ENCODE results near the gene KDF1. TPM values are rescaled to one million over a fixed set of nuclear protein-coding genes. Genes with fewer than 3 reads are reported as not detected.

The KDF1 gene
- total and polyA plus RNA-seq, 2 of the 13 experiments (the other 11 are each of a cell fraction or from before 2014, with no cell fraction given): 1.9 to 4.9 TPM

DNA sequence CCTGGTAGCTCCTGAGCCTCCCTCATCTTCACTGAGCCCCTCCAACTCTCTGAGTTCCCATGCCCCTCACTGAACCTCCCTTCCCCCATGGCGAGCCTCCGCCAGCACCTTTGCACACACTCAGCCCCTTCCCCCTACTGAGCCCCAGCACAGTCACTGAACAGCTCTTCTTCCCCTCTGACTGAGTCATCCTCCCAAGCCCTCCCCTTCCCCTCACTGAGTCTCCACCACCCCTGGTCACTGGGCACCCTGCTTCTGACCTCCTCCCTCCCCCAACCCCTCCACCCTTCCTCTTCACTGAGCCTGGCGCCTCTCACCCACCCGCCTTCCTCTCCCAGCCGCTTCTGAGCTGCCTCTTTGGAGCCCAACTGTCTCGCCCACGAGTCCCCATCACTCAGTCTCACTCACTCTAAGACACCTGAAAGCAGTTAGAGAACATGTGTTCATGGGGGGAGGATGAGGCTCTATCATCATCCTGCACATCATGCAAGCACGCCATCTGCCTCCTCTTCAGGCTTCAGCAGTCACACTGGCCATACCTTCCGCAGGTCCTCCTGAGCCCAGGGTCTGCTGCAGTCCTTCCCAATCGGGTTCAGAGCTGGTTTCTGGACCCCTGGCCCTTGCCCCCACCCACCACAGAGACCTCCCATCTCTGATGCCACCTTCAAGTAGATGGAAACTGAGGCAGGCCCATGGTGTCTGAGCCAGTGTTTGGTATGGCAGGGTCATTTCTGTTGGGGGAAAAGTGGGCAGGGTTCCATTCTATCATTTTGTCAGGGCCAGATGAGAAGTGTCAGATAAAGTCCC lies 31.2 kb upstream of the KDF1 start (continued):
- TF ChIP-seq KLF16 (CRISPR knock-in tag; IDR thresholded peaks at IDR 0.05) (peak in 1 of 2 experiments; percentile 73; a peak in 1 of 4 replicates), CREB1 (IDR thresholded peaks at IDR 0.05) (peak; percentile 45; the same call in 1 of the 2 replicates), CREB1 (CRISPR knock-in tag; IDR thresholded peaks at IDR 0.05) (peak; percentile 22; the same call in 1 of the 2 replicates), SYNCRIP (IDR thresholded peaks at IDR 0.05; ENCODE audit: insufficient read depth, low read depth, low read length) (no peak), GABPB1 (CRISPR knock-in tag; IDR thresholded peaks at IDR 0.05) (peak; percentile 49), ZNF205 (CRISPR knock-in tag; IDR thresholded peaks at IDR 0.05) (no peak), ZFP62 (CRISPR knock-in tag; IDR thresholded peaks at IDR 0.05) (no peak), ZFP82 (CRISPR knock-in tag; IDR thresholded peaks at IDR 0.05; ENCODE audit: borderline replicate concordance) (0 out of 2 replicates have a peak, but pooled peaks have one; percentile 61), KDM3A (CRISPR knock-in tag; IDR thresholded peaks at IDR 0.05; ENCODE audit: low read depth) (no peak), ZNF713 (CRISPR knock-in tag; IDR thresholded peaks at IDR 0.05) (no peak), ZNF709 (CRISPR knock-in tag; IDR thresholded peaks at IDR 0.05) (0 out of 2 replicates have a peak, but pooled peaks have one; percentile 29), ZNF644 (CRISPR knock-in tag; IDR thresholded peaks at IDR 0.05; ENCODE audit: low read depth) (peak; percentile 12; the same call in 1 of the 2 replicates), ZNF737 (CRISPR knock-in tag; IDR thresholded peaks at IDR 0.05; ENCODE audit: borderline replicate concordance) (no peak), PAF1 (CRISPR knock-in tag; IDR thresholded peaks at IDR 0.05) (no peak), ZNF790 (CRISPR knock-in tag; IDR thresholded peaks at IDR 0.05; ENCODE audit: borderline replicate concordance) (no peak), FLYWCH1 (CRISPR knock-in tag; IDR thresholded peaks at IDR 0.05) (no peak), ZNF660 (CRISPR knock-in tag; IDR thresholded peaks at IDR 0.05; ENCODE audit: borderline replicate concordance, low read depth) (no peak), NR2F6 (IDR thresholded peaks at IDR 0.05) (peak; percentile 62; the same call in 1 of the 2 replicates), NR2F6 (CRISPR knock-in tag; IDR thresholded peaks at IDR 0.05) (peak; percentile 72; the same call in 1 of the 2 replicates), LCORL (IDR thresholded peaks at IDR 0.05) (no peak), LCORL (CRISPR knock-in tag; IDR thresholded peaks at IDR 0.05) (no peak), KLF12 (CRISPR knock-in tag; IDR thresholded peaks at IDR 0.05; ENCODE audit: borderline replicate concordance) (no peak), RBM22 (optimal IDR thresholded peaks at IDR 0.05; ENCODE audit: low read length) (no peak), ZNF225 (CRISPR knock-in tag; IDR thresholded peaks at IDR 0.05) (0 out of 2 replicates have a peak, but pooled peaks have one; percentile 34), ZSCAN31 (CRISPR knock-in tag; IDR thresholded peaks at IDR 0.05; ENCODE audit: low read depth) (0 out of 2 replicates have a peak, but pooled peaks have one; percentile 28), KDM6A (CRISPR knock-in tag; IDR thresholded peaks at IDR 0.05; ENCODE audit: low read depth) (peak; percentile 70)
- TF ChIP-seq, protein P1, sequence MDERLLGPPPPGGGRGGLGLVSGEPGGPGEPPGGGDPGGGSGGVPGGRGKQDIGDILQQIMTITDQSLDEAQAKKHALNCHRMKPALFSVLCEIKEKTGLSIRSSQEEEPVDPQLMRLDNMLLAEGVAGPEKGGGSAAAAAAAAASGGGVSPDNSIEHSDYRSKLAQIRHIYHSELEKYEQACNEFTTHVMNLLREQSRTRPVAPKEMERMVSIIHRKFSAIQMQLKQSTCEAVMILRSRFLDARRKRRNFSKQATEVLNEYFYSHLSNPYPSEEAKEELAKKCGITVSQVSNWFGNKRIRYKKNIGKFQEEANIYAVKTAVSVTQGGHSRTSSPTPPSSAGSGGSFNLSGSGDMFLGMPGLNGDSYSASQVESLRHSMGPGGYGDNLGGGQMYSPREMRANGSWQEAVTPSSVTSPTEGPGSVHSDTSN (CRISPR knock-in tag; IDR thresholded peaks at IDR 0.05): 0 out of 2 replicates have a peak, but pooled peaks have one; percentile 10
- TF ChIP-seq, protein P2, sequence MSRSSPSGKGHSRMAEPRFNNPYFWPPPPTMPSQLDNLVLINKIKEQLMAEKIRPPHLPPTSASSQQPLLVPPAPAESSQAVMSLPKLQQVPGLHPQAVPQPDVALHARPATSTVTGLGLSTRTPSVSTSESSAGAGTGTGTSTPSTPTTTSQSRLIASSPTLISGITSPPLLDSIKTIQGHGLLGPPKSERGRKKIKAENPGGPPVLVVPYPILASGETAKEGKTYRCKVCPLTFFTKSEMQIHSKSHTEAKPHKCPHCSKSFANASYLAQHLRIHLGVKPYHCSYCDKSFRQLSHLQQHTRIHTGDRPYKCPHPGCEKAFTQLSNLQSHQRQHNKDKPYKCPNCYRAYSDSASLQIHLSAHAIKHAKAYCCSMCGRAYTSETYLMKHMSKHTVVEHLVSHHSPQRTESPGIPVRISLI (CRISPR knock-in tag; IDR thresholded peaks at IDR 0.05; ENCODE audit: borderline replicate concordance): peak; percentile 65
- TF ChIP-seq, protein P3, sequence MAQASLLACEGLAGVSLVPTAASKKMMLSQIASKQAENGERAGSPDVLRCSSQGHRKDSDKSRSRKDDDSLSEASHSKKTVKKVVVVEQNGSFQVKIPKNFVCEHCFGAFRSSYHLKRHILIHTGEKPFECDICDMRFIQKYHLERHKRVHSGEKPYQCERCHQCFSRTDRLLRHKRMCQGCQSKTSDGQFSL (CRISPR knock-in tag; IDR thresholded peaks at IDR 0.05): peak; percentile 31; the same call in 1 of the 2 replicates
- TF ChIP-seq, protein P4, sequence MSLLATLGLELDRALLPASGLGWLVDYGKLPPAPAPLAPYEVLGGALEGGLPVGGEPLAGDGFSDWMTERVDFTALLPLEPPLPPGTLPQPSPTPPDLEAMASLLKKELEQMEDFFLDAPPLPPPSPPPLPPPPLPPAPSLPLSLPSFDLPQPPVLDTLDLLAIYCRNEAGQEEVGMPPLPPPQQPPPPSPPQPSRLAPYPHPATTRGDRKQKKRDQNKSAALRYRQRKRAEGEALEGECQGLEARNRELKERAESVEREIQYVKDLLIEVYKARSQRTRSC (CRISPR knock-in tag; IDR thresholded peaks at IDR 0.05; ENCODE audit: low read depth): no peak
